Measurements from ENCODE around the gene PALM. TPM values are rescaled to one million over a fixed set of nuclear protein-coding genes. Genes with fewer than 3 reads are reported as not detected.
"Not testable (repeated sequence)": the region's sequence is repeated elsewhere in the genome, so short reads cannot be mapped to it uniquely, and the experiment has no call there.

PALM gene
- polyA plus RNA-seq, 1 donor, result 36.5 TPM

DNA sequence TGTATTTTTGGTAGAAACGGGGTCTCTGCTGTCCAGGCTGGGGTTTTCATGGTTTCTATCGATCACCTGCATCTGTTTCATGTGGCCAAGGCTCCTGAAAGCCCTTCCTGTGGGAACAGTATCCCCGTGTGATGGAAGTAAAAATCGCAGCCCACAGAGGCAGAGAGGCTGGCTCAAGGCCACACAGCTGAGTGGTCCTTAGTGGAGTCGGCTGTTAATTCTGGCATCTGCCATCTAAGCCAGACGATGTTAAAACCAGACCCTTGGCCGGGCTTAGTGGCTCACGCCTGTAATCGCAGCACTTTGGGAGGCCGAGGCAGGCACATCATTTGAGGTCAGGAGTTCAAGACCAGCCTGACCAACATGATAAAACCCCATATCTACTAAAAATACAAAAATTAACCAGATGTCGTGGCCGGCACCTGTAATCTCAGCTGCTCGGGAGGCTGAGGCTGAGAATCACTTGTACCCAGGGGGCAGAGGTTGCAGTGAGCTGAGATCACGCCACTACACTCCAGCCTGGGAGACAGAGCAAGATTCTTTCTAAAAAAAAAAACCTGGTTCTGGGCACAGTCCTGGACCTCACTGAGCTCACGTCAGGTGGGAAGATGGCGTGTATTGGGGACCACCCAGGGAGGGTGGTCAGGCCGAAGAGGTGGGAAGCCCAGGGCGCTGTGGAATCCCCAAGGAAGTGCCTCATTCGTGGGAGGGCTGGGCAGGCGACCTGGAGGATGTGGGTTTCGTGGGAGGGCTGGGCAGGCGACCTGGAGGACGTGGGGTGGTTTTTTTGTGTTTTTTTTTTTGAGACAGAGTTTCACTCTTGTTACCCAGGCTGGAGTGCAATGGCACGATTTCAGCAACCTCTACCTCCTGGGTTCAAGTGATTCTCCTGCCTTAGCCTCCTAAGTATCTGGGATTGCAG is 23.7 kb downstream of the PALM start:
- no peak for DNase-seq (ENCODE audit: low read depth)

DNA sequence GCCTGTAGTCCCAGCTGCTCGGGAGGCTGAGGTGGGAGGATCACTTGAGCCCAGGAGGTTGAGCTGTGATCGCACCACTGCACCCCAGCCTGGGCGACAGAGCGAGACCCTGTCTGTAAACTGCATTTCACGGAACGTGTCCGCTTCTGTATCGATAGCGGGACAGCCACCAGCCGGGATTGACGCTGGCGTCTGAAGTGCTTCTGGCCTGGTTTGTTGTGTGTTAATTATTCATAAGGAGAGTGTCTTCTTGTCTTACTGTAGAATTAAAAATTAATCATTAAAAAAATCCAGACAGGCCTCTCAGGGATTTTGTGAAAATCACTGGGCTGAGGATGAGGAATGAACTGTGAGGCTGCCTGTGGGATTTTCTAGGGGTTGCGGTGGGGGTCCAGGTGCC is 26.0 kb downstream of the PALM start:
- no peak for DNase-seq (ENCODE audit: low read depth)

DNA sequence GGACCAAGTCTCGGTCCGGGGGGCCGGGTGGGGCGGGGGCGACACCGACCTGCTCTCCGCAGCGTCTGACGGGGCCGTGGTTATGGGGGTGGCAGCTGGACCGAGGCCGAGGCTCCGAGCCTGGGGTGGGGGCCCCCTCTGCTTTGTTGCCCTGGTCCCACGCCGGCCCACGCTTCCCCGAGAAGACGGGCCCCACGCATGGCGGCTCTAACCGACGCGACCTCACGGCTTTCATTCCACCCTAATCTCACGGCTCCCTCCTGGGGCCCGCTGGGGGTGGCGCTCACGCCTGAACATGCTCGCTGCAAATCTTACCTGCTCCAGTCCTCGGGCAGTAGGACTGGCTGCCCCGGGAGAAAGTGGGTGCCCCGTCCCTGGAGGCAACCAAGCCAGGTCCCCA is 27.4 kb downstream of the PALM start:
- no peak for DNase-seq (ENCODE audit: low read depth)

DNA sequence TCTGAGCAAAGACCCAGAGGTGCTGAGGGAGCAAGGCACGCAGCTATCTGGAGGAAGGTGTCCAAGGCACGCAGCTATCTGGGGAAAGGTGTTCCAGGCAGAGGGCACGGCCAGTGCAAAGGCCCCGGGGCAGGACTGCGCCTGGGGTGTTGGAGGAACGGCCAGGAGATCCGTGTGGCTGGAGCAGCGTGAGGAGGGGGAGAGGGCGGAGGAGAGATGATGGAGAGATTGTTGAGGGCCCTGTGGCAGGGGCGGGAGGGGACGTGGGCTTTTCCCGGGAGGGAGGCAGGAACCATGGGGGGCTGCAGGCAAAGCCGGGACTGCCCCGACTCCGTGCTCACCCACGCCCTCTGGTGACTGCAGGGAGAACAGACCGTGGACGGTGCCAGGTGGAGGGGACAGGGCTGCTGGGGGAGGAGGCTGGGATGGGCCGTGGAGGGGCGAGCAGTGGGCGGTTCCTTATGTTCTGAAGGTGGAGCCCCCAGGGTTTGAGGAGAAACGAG is 28.9 kb downstream of the PALM start:
- no peak for DNase-seq (ENCODE audit: low read depth)

DNA sequence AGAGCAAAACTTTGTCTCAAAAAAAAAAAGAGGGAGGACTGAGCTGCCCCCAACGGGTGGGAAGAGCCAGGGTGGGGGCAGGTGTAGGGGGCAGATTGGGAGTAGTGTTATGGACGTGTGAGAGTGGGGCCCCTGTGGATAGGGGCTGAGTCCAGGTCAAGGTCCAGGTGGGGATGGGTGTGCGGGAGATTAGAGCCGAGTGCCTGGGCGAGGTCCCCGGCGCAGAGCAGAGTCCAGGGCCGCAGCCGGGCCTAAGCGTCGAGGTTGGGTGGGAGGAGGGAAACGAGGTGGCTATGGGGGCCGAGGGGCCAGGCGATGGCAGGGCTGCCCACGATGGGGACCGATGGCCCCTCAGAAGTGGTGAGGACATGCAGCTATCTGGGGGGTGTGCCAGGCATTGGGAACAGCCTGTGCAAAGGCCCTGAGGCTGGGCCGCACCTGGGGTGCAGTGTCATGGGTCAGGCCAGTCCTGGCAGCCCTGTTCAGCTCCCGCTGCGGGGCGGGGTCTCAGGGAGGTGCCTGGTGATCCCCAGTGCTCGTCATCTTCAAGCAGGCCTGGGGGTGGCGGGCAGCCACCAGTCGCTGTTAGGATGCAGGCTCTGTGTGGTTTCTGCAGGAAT is 29.9 kb downstream of the PALM start:
- no peak for DNase-seq (ENCODE audit: low read depth)

DNA sequence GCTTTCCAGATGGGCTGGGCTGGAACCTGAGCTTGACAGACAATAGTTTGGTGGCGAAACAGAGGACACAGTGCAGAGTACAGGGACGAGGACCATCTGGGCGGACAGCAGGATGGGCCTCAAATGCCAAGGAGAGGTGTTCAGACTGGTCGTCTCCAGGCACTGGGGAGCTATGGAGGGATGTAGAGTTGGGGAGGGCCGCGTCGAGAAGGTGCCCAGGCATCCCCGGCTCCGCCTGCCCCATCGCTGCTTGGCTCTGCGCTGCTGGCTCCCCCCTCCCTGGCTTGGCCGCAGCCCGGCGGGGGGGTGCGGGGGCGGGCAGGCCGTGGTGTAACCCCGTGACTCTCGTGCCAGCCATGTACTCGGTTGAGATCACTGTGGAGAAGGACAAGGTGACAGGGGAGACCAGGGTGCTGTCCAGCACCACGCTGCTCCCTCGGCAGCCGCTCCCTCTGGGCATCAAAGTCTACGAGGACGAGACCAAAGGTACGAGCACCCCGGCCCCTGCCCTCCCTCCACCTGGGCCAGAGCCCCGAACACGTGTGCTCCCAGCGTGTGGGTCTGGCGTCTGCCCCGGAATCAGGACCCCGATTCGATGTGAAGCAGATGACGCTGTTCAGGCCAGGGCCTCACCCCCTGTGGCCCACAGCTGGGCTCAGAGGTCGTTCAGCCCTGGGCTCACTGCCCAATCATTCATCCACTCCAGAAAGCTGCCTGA is 31.4 kb downstream of the PALM start:
- no peak for DNase-seq (ENCODE audit: low read depth)

DNA sequence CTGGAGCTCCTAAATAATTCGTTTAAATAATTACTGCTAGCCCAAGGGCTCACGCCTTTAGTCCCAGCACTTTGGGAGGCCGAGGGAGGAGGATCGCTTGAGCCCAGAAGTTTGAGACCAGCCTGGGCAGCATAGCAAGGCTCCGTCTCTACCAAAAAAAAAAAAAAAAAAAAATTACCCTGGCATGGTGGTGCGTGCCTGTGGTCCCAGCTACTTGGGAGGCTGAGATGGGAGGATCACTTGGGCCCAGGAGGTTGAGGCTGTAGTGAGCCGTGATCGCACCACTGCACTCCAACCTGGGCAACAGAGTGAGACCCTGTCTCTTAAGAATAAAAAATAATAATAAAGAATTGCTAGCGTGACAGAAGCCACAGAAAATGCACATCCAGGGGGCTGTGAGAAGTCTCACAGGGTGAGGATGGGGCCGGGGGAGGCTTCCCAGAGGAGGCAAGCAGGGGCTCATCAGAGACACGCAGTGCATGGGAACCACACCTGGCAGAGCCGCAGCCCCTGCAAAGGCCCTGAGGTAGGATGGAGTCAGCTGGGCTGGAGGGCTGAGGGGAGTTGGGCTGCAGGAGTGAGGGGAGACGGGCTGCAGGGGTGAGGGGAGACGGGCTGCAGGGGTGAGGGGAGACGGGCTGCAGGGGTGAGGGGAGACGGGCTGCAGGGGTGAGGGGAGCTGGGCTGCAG is 32.2 kb downstream of the PALM start:
- DNase-seq (ENCODE audit: low read depth), result not testable (repeated sequence)

DNA sequence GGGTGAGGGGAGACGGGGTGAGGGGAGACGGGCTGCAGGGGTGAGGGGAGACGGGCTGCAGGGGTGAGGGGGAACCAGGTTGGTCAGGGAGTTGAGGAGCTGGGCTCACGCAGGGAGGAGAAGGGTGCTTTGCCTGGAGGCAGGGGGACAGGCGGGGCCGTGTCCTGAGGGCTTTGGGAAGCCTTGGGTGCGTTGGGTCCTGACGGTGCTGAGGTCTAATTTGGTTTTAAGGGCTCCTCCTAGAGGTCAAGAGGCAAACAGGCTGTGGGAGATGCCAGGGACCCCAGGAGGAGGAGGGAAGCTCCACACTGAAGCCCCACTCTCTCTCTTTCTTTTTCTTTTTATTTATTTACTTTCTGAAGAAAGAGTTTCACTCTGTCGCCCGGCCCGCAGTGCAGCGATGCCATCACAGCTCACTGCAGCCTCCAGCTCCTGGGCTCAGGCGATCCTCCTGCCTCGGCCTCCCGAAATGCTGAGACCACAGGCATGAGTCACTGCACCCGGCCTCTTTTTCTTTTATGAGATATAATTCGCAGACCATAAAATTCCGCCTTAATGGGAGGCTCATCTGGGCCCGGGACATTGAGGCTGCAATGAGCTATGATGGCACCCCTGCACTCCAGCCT is 32.9 kb downstream of the PALM start:
- DNase-seq (ENCODE audit: low read depth), result no peak

DNA sequence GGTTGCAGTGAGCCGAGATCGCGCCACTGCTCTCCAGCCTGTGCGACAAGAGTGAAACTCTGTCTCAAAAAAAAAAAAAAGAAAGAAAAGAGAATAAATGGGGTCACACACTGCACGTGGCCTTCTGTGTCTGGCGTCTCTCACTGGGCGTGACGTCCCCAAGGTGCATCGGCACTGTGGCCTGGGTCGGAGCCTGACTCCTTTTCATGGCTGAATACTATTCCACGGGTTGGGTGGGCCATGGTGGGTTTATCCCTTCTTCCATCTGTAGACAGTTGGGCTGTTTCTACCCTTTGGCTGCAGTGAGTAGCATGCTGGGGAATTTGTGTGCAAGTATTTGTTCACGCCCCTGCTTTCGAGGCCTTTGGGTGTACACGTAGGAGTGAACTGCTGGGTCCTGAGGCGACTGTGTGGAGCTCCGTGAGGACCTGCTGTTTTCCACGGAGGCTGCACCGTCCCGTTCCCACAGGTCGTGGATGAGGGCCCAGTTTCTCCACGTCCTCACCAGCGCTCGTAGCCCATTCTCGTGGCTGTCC is 33.9 kb downstream of the PALM start:
- no peak for DNase-seq (ENCODE audit: low read depth)

DNA sequence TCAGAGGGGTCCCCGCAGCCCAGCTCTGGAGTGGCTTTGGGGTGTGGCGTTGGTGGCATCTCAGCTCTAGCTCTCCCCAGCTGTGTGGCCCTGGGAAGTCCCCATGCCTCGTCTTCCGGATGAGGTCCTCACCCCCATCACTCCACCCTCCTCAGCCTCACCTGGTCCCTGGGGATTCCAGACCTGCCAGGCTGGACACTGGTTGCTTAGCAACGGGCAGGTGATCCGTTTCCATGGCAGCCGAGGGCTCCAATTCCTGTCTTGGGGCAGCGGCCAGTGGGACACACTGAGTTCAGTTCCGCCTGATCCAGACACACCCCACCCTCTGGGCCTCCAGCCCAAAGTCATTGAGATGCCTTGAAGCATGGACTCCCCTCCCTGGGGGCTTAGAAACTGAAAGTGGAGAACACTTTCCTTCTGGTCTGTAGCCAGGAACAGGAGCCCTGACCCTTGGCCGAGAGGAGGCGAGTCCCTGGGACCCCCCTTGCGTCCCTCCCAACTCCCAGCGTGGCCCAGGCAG is 34.5 kb downstream of the PALM start:
- DNase-seq (ENCODE audit: low read depth), result no peak

DNA sequence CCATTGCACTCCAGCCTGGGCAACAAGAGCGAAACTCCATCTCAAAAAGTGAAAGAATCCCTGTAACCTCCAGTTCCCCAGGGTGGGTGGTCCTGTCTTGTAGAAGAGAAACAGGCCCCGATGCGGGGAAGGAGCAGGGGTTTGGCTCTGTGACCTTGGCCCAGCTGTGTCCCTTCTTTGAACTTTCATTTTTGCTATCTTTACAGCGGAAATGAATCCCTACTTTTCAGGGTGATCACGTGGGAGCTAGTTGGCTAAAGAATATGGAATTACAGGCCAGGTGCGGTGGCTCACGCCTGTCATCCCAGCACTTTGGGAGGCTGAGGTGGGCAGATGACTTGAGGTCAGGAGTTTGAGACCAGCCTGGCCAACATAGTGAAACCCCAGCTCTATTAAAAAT is 36.4 kb downstream of the PALM start:
- not testable (repeated sequence) for DNase-seq (ENCODE audit: low read depth)

DNA sequence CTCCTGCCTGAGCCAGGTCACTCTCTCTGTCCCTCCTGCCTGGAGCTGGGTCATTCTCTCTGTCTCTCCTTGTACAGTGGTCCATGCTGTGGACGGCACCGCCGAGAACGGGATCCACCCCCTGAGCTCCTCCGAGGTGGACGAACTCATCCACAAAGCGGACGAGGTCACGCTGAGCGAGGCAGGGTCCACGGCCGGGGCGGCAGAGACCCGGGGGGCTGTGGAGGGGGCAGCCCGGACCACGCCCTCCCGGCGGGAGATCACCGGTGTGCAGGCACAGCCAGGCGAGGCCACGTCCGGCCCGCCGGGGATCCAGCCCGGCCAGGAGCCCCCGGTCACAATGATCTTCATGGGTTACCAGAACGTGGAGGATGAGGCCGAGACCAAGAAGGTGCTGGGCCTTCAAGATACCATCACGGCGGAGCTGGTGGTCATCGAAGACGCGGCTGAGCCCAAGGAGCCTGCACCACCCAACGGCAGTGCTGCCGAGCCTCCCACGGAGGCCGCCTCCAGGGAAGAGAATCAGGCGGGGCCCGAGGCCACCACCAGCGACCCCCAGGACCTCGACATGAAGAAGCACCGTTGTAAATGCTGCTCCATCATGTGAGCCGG is 37.6 kb downstream of the PALM start:
- DNase-seq (ENCODE audit: low read depth), result no peak

DNA sequence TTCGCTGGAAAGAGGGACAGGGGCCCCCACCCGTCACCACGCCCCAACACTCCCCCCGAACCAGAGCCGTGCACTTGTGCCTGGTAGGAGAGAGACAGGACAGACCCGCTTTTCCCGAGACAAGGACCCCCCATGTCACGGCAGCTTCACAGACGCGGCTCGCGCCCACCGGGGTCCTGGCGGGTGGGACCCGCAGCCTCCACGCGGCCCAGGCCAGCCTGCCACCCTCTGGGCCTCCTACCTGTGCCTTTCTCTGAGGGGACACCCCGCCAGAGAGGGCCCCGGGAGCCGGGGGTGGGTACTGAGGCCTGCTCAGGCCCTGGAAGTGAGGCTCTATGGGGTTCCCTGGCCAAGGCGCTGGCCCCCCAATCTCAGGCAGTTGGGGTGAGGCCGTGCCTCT is 38.2 kb downstream of the PALM start:
- no peak for DNase-seq (ENCODE audit: low read depth)

DNA sequence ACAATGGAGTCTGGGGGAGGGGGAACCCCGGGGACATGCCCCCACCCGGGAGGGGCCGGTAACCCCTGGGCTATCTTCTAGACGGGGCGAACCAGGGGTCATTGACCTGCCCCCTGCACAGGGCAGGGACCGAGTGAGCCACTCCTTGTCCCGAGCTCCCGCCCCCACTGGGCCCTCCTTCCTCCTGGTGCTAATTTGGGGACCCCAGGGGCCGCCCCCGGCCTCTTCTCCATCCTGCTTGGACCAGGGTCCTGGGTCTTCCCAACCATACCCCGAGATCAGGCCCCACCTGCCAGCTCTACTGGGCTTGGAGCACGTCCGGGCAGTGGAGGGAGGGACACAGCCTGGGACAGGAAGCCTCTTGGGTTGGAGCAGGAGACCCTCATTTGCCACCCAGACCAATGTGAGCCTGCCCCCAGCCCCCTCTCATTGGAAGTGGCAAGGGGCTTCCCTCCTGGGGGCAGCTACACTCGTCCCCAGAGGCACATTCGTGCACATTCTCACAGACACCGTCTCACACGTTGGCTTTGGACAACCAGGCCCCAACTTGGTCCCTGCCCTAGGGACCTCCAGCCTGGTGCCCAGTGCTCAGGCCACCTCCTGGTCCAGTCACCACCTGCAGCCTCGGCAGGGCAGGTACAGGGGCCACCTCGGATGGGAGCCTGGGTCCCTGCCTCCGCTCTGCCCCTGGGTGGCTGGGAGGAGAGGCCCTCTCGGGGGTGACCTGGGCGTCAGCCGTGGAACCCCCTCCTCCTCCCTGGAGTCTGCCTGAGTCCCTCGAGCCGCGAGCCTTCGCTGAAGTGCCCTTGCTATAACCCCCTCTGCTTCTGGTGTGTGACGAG is 38.9 kb downstream of the PALM start:
- DNase-seq (ENCODE audit: low read depth), result no peak

DNA sequence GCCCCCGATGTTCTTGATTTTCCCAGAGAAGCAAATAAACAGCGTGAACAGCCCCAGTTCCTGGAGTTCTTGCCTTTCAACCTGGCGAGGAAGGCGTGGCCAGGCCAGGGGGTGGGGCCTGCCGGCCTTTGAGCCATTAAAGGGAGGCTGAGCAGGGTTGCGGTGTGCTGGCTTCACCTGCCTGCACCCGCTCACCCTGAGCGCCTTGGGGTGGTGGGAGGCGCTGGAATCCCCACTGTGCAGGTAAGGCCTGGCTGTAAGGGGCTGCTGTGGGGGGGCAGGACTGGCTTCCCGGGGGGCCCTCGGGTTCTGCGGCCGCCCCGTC is 39.5 kb downstream of the PALM start:
- DNase-seq (ENCODE audit: low read depth), result no peak

DNA sequence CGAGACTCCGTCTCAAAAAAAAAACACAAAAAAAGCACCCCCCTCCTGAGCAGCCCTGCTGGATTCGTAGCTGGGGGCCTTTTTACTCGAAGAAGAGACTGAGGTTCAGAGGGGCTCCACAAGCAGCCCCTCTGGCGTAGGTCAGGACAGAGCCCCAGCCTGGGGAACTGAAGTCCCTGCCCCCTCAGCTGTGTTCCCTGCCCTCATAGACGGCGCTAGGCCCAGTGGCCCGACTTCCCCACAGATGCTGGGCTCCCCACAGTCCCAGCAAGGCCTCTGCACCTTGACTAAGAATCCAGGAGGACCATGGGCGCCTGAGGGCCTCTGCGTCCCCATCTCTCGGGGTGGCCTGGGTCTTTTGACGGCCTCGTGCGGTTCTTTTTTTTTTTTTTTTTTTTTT is 41.1 kb downstream of the PALM start:
- no peak for DNase-seq (ENCODE audit: low read depth)

DNA sequence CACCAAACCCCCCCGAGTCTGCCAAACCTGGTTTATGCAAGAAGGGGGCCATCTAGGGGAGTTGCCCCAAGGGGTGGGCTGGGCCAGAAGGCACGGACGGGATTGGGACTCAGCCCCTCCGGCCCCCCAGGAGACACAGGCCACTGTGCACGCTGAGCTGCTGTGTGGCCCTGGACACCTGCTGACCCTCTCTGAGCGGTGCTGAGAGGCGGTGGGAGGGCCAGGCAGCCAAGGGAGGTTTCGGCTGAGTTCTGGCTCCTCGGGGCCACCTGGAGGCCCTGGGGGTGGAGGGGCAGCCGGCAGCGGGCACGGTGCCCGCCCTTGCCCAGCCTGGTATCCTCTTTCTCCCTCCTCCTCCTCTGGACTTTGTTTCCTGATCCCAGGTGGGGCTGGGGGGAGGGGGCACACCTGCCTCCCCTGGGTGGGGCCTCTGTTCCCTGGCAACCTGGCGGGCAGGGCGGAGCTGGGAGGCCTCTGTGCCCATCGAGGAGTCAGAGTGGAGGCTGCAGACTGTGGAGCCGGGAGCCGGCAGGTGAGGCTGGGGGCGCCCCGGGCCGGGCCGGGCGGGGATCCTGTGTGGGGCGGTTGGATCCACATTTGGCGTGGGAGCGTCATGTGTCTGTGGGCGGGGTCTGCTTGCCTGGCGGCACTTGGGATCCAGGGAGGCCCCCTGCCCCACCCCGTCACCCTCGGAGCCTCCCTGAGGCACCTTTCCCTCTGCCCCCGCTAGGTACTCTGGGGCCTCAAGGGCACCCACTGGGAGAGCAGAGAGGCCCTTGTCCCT is 42.1 kb downstream of the PALM start, which contains the start of gene MISP:
Gene MISP (plus strand): TSS at position 473 of the 784 bp plus-strand sequence. CDS start 5,835 bp downstream, outside the sequence.
- no peak for DNase-seq (ENCODE audit: low read depth)

DNA sequence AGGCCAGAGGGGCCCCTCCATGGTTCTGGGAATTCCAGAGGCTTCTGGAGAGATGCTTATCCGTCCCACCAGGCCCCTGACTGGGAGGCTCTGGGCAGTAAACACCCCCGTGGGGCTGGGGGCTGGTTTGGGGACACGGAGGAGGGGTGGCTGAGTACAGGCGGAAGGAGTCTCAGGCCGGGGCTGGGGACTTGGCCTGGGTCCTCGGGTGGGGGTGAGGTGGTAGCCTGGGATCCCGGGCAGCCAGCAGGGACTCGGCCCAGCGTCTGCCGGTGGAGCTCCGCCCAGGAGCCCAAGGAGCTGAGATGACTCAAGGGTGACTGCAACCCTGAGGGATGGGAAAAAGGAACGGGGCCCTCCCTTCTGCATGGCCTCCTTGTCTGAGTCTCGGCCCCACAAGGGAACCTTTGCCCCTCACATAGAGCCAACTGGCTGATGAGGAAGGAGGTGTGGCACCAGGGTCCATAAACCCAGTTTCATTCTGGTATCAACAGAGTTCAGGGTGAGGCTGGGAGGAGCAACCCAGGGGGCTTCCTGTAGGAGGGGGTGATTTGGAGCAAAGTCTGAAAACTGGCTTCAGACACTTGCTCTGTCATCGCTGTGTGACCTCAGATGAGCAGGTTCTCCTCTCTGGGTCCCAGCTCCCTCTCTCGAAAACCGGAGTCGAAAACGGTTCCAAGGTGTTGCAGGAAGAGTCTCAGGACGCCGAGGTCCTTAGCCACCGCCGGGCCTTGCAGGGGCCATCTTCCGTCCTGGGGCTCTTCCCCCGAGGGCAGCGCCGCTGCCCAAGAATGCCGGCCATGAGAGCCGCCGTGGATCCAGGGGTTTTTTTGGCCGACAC is 43.0 kb downstream of the PALM start:
- no peak for DNase-seq (ENCODE audit: low read depth)
